Measurements from ENCODE around the gene GOLGA6C.

GRCh38 chr15:75235051-75235673, 23.0 kb upstream of the GOLGA6C start:
- TF ChIP-seq CTCF (conservative IDR thresholded peaks at IDR 0.05) (no peak), ZFX (IDR thresholded peaks at IDR 0.05) (no peak)
